HG03469 (cell line): ENCODE data around the gene P4HA3.

Experiments
- ATAC-seq: cut with Tn5 transposase; IDR thresholded peaks from one replicate; pipeline ENCODE4 v1.9.1; 2021; ENCODE audit warnings: mild to moderate bottlenecking, moderate library complexity, moderate number of reproducible peaks; ENCODE audit not compliant: unreplicated experiment

P4HA3 gene

GRCh38 chr11:74318241-74318932, 6.9 kb upstream of the P4HA3 start:
- ATAC-seq = no peak

DNA sequence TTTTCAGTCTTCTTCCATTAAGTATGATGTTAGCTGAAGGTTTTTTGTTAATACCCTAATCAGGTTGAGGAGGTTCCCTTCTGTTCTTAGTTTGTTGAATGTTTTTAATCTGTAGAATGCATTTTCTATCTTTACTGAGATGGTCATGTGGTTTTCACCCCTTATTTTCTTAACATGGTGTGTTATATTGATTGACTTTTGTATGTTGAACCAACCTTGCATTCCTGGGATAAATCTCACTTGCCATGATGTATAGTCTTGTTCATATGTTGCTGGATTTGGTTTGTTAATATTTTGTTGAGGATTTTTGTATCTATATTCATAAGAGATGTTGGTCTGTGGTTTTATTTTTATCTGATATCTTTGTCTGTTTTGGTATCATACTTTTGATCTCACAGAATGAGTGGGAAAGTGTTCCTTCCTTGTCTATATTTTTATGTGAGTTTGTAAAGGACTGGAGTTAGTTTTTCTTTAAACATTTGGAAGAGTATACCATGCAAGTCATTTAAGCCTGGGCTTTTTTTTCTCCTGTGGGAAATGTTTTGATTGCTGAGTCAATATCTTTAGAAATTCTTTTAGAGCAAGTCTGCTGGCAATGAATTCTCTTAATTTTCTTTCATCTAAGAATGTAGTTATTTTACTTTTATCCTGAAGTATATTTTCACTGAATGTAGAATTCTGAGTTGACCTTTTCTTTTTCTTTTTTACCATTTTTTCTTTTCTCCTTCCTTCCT, 5.5 kb upstream of the P4HA3 start:
- ATAC-seq = no peak

GRCh38 chr11:74312326-74312725, 886 bp upstream of the P4HA3 start:
- no peak for ATAC-seq

- no peak for ATAC-seq
These were observed 583 bp downstream of the P4HA3 start for GRCh38 chr11:74310857-74311256.

DNA sequence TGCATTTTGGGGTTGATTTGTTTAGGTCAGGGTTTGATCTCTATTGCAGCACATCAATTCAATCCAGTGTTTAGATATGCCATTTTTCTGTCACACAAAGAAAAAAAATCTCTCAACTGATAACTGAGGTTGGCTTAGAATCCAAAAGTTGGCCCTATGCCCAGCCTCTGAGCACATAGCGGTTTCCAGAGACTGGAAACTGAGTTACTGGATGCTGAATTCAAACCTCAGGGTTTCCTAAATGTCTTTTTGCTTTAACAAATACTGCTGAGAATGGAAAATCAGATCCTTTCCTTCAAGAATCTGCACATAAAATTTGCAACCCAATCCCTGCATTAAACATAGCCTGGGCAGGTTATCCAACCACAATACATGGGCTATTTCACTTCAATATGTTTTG, 4.0 kb downstream of the P4HA3 start:
- ATAC-seq = no peak

- ATAC-seq = no peak
These were observed 4.8 kb downstream of the P4HA3 start for GRCh38 chr11:74306435-74307175.

GRCh38 chr11:74299015-74299414, 12.4 kb downstream of the P4HA3 start:
- no peak for ATAC-seq

- no peak for ATAC-seq
These were observed 14.0 kb downstream of the P4HA3 start for GRCh38 chr11:74297484-74297883.

DNA sequence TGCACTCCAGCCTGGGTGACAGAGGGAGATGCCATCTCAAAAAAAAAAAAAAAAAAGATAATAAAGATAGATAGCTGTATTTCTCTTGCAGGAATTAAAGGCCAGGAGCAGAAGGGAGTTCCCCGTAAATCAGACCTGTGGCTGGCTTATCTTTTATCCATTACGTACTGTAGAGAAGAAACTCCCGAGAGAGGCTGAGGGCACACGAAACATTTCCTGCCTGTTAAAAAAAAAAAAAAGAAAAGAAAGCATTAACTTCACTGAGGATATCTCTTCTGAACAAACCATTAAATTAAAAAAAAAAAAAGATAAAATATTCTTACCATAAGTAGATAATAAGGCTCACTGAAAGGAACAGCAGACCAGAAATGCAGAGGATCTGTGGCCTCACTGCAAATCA, 22.5 kb downstream of the P4HA3 start:
- no peak for ATAC-seq

DNA sequence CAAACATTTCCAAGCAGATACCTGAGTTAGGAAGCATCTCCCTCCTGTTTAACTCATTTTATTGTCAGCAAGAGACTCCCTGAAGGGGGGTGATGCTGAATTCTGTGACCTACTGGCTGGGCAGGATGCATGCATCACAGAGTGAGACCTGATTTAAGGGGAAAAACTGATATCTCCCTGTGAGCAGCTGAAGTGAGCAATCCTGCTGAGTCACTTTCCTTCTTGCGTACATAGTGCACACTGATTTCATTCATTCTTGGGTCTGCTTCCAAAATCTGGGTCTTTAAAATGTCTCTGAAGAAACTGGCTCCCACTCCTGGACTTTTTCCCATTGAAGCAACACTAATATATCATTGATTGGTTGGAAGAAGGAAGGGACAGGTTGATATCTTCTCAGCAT, 23.3 kb downstream of the P4HA3 start:
- ATAC-seq = no peak

GRCh38 chr11:74284466-74284865, 27.0 kb downstream of the P4HA3 start:
- no peak for ATAC-seq

DNA sequence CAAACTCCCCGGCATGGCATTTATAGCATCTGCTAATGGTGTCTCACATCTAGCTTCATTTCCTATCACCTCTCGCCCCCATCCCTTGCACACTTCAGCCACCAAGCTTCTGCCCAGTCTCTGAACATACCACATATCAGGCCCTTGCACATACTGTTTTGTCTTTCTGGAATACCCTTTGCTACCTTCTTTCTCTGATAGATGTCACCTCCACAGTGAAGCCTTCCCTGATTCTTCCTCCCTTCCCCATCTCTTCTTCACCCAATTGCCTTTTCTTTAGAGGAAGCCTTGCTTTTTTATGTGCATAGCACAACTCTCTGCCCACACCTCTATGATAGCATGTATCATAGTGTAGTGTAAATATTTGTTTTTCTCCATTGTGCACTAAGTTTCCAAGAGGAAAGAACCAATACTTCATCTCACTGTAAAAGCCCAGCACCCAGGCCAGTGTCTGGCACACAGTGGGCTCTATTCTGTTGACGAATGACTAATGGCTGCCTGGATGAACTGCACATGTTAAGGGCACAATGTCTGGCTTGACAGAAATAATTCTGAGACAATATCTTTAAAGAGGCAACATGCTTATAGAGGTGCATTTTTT, 27.8 kb downstream of the P4HA3 start:
- no peak for ATAC-seq

GRCh38 chr11:74282914-74283371, 28.5 kb downstream of the P4HA3 start:
- ATAC-seq = no peak

DNA sequence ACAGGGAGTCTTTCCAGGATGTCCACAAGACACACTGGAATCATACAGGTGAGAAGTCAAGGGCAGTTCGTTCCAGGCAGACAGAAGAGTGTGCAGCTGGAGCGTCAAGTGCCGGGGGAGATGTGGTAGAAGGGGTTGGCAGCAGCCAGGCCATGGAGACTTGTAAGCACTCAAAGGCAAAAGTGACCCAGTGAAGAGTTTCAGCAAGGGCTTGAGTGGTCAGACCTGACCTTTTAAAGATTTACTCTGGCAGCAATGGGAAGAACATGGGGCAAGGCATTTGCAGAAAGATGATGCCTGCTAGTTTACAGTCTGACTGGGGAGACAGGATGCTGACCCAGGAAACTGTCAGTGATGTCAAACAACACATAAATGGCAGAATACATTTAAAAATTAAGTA, 29.0 kb downstream of the P4HA3 start:
- ATAC-seq = no peak

DNA sequence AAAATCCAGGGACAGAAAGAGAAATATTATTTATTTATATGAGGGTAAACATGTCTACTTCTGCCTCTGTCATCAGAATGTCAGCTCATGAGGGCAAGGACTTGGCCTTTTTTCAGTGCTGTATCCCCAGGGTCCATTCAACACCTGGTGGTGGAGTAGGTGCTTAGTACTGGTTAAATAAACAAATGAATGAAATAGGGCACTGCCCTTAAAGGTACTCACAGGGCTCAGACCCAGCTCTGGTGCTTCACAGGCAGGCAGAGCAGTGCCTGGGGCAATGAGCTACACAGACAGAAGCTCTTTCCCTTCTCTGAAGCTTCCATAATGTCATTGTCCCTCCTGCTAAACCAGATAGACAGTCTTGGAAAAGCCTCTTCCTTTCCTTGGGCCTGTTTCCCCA, 30.9 kb downstream of the P4HA3 start:
- no peak for ATAC-seq

GRCh38 chr11:74279256-74279655, 32.2 kb downstream of the P4HA3 start:
- no peak for ATAC-seq

DNA sequence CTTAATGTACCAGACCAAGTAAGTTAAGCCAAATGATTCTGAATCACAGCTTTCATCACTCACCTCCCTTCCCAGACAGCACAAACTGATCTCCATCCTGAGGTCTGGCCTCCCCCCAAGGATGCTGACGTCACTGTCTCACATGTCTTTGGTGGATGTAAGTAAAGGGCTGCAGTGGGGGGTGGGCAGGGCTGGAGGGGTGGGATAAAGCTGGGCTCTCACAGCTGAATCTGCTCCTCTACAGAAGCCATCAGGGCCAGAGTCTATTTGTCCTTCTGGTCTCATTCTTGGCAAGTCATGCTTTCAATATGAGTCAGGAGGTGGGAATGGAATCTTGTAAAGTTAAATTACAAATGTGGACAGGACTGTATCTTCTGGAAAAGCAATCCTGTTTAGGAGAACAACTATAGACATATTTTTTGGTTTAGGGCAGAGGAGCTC, 32.7 kb downstream of the P4HA3 start:
- ATAC-seq = no peak

DNA sequence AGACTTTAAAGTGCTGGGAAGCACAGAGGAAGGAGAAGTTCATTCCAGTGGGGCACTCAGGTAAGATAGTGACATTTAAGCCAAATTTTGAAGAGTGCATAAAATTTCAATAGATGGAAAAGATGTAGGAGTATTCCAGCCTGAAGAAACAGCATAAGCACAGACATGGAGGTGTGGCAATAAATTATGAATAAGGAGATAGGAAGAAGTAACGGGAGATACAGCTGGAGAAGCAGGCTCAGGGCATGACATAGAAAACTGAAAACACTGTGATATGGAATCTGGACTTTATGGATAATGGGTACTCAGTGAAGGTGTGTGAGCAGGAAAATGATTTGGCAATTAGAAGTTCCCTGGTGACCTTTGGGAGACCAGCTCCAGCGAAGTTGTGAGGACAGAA, 33.3 kb downstream of the P4HA3 start:
- no peak for ATAC-seq

DNA sequence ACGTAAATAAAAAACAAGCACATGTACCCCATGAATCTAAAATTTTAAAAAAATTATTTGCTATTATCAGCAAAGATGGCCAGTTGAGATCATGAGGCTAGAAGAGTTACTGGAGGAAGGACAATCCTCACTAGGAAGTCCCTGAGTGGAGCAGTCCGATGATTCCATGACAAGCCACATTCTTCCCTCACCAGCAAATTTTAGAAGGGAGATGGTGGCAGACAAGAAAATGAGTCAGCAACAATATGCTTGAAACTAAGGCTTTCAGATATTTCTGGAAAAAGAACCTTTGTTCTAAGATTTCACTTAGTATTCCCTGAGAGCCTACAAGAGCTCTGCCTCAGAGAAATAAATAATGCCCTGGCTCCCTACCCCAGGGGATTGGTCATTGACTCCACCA, 34.9 kb downstream of the P4HA3 start:
- ATAC-seq = no peak

GRCh38 chr11:74272276-74272675, 39.2 kb downstream of the P4HA3 start:
- ATAC-seq = no peak

- ATAC-seq = no peak
These were observed 42.2 kb downstream of the P4HA3 start for GRCh38 chr11:74269161-74269811.
